ENCODE measurements around the gene THSD7B.
"Not testable (repeated sequence)": the region's sequence is repeated elsewhere in the genome, so short reads cannot be mapped to it uniquely, and the experiment has no call there.

The THSD7B gene

DNA sequence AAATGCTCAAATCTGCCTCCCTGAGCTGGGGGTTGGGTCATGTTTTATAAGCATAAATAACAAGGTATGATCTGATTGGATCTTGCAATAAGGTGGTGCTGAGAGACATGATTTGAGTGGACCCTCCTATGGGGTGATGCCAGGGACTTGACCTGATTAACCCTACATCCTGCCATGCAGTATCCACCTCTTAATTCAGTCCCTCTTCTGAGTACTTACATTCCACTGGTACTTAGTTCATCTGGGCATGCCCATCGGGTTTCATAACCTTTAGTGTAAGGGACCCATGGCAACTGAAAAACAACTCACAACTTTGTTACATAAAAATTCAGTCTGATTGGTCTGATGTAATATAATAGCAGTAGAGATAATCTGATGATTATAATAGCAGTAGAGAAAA lies 801.0 kb downstream of the THSD7B start (continued):
- TF ChIP-seq, protein P1, sequence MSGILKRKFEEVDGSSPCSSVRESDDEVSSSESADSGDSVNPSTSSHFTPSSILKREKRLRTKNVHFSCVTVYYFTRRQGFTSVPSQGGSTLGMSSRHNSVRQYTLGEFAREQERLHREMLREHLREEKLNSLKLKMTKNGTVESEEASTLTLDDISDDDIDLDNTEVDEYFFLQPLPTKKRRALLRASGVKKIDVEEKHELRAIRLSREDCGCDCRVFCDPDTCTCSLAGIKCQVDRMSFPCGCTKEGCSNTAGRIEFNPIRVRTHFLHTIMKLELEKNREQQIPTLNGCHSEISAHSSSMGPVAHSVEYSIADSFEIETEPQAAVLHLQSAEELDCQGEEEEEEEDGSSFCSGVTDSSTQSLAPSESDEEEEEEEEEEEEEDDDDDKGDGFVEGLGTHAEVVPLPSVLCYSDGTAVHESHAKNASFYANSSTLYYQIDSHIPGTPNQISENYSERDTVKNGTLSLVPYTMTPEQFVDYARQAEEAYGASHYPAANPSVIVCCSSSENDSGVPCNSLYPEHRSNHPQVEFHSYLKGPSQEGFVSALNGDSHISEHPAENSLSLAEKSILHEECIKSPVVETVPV (CRISPR knock-in tag; IDR thresholded peaks at IDR 0.05) = no peak
- TF ChIP-seq OSR1 (CRISPR knock-in tag; IDR thresholded peaks at IDR 0.05) (no peak), CSDC2 (CRISPR knock-in tag; IDR thresholded peaks at IDR 0.05) (no peak), RARB (CRISPR knock-in tag; IDR thresholded peaks at IDR 0.05) (no peak)
- TF ChIP-seq, protein P2, sequence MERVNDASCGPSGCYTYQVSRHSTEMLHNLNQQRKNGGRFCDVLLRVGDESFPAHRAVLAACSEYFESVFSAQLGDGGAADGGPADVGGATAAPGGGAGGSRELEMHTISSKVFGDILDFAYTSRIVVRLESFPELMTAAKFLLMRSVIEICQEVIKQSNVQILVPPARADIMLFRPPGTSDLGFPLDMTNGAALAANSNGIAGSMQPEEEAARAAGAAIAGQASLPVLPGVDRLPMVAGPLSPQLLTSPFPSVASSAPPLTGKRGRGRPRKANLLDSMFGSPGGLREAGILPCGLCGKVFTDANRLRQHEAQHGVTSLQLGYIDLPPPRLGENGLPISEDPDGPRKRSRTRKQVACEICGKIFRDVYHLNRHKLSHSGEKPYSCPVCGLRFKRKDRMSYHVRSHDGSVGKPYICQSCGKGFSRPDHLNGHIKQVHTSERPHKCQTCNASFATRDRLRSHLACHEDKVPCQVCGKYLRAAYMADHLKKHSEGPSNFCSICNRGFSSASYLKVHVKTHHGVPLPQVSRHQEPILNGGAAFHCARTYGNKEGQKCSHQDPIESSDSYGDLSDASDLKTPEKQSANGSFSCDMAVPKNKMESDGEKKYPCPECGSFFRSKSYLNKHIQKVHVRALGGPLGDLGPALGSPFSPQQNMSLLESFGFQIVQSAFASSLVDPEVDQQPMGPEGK (CRISPR knock-in tag; IDR thresholded peaks at IDR 0.05; ENCODE audit: borderline replicate concordance) = no peak

DNA sequence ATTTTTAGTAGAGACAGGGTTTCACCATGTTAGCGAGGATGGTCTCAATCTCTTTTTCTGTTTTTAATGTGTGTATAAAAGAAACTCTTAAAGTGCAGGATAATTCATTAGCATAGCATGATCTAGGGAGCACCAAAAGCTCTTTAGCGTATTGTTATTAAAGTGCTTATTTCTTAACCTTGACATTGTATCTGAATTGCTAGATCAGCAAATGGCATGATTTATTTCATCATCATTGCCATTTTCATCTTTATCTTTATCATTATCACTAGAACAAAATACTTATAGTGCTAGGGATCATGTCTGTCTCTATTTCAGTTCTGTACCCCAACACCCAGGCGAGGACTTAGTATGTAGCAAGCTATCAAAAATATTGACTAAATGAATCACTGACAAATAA lies 805.1 kb downstream of the THSD7B start:
- no peak for ATAC-seq
- TF ChIP-seq RARB (CRISPR knock-in tag; IDR thresholded peaks at IDR 0.05) (no peak), SNAI2 (CRISPR knock-in tag; IDR thresholded peaks at IDR 0.05) (no peak), TOX (CRISPR knock-in tag; IDR thresholded peaks at IDR 0.05; ENCODE audit: borderline replicate concordance) (no peak), GLIS3 (CRISPR knock-in tag; IDR thresholded peaks at IDR 0.05) (no peak), ZFP3 (CRISPR knock-in tag; IDR thresholded peaks at IDR 0.05) (no peak), TCF4 (CRISPR knock-in tag; IDR thresholded peaks at IDR 0.05; ENCODE audit: borderline replicate concordance) (no peak), ZNF8 (CRISPR knock-in tag; IDR thresholded peaks at IDR 0.05) (no peak), CSDC2 (CRISPR knock-in tag; IDR thresholded peaks at IDR 0.05) (no peak), ZNF70 (CRISPR knock-in tag; IDR thresholded peaks at IDR 0.05) (no peak)
- TF ChIP-seq, protein P1 (CRISPR knock-in tag; IDR thresholded peaks at IDR 0.05) = no peak
- TF ChIP-seq, protein P2 (CRISPR knock-in tag; IDR thresholded peaks at IDR 0.05; ENCODE audit: borderline replicate concordance) = no peak

DNA sequence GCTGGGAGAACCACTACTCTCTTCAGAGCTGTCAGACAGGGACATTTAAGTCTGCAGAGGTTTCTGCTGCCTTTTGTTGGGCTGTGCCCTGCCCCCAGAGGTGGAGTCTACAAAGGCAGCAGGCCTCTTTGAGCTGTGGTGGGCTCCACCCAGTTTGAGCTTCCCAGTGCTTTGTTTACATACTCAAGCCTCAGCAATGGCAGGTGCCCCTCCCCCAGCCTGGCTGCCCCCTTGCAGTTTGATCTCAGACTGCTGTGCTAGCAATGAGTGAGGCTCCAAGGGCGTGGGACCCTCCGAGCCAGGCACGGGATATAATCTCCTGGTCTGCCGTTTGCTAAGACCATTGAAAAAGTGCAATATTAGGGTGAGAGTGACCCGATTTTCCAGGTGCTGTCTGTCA lies 822.5 kb downstream of the THSD7B start:
- ATAC-seq = not testable (repeated sequence)

DNA sequence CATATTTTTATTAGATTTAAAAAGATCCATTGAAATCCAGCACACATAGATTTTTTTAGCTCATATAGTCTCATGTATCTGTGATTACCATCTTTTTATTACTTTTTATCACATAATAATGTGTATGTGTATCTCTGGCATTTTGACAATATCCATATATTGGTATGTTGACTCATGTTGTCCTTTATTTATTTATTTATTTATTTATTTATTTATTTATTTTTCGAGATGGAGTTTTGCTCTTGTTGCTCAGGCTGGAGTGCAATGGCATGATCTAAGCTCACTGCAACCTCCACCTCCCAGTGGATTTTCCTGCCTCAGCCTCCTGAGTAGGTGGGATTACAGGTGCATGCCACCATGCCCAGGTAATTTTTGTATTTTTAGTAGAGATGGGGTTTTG lies 823.2 kb downstream of the THSD7B start:
- not testable (repeated sequence) for ATAC-seq

DNA sequence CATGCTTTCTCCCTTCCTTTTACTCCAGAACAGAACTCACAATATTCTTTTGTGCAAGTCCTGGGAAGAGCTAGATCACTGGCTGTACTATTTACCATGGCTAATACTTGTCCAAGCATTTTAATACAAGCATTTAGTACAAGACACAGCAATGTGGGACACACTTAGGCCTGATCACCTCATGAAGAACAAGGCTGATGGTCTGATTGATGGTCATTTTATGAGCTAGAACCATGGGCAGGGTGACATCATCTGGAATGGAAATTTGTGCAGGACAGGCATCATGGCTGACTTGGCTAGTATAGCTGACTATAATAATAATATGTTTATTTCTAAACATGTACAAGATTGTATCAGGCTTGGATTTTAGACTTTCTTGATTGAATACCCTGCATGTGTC lies 824.8 kb downstream of the THSD7B start:
- TF ChIP-seq OSR1 (CRISPR knock-in tag; IDR thresholded peaks at IDR 0.05) (no peak), ZC3H10 (CRISPR knock-in tag; IDR thresholded peaks at IDR 0.05) (no peak), ISL1 (CRISPR knock-in tag; IDR thresholded peaks at IDR 0.05) (no peak), ZNF8 (CRISPR knock-in tag; IDR thresholded peaks at IDR 0.05) (no peak), SNAI2 (CRISPR knock-in tag; IDR thresholded peaks at IDR 0.05) (no peak), PPARA (CRISPR knock-in tag; IDR thresholded peaks at IDR 0.05; ENCODE audit: borderline replicate concordance) (no peak), CSDC2 (CRISPR knock-in tag; IDR thresholded peaks at IDR 0.05) (no peak)
- TF ChIP-seq, protein P3, sequence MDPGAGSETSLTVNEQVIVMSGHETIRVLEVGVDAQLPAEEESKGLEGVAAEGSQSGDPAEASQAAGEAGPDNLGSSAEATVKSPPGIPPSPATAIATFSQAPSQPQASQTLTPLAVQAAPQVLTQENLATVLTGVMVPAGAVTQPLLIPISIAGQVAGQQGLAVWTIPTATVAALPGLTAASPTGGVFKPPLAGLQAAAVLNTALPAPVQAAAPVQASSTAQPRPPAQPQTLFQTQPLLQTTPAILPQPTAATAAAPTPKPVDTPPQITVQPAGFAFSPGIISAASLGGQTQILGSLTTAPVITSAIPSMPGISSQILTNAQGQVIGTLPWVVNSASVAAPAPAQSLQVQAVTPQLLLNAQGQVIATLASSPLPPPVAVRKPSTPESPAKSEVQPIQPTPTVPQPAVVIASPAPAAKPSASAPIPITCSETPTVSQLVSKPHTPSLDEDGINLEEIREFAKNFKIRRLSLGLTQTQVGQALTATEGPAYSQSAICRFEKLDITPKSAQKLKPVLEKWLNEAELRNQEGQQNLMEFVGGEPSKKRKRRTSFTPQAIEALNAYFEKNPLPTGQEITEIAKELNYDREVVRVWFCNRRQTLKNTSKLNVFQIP (CRISPR knock-in tag; IDR thresholded peaks at IDR 0.05; ENCODE audit: borderline replicate concordance, low read depth) = no peak
- TF ChIP-seq, protein P4, sequence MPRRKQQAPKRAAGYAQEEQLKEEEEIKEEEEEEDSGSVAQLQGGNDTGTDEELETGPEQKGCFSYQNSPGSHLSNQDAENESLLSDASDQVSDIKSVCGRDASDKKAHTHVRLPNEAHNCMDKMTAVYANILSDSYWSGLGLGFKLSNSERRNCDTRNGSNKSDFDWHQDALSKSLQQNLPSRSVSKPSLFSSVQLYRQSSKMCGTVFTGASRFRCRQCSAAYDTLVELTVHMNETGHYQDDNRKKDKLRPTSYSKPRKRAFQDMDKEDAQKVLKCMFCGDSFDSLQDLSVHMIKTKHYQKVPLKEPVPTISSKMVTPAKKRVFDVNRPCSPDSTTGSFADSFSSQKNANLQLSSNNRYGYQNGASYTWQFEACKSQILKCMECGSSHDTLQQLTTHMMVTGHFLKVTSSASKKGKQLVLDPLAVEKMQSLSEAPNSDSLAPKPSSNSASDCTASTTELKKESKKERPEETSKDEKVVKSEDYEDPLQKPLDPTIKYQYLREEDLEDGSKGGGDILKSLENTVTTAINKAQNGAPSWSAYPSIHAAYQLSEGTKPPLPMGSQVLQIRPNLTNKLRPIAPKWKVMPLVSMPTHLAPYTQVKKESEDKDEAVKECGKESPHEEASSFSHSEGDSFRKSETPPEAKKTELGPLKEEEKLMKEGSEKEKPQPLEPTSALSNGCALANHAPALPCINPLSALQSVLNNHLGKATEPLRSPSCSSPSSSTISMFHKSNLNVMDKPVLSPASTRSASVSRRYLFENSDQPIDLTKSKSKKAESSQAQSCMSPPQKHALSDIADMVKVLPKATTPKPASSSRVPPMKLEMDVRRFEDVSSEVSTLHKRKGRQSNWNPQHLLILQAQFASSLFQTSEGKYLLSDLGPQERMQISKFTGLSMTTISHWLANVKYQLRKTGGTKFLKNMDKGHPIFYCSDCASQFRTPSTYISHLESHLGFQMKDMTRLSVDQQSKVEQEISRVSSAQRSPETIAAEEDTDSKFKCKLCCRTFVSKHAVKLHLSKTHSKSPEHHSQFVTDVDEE (CRISPR knock-in tag; IDR thresholded peaks at IDR 0.05) = no peak
- ATAC-seq = no peak

All from SK-N-SH treated with all-trans-retinoic acid at 6 μM for 48 hours (cell line).